HG02970 (cell line): Measurements from ENCODE around the gene GRIN2A.

ENCODE experiments used
- ATAC-seq: cut with Tn5 transposase; IDR thresholded peaks from one replicate; pipeline ENCODE4 v1.9.1; 2021; ENCODE audit warnings: mild to moderate bottlenecking, moderate library complexity, moderate number of reproducible peaks; ENCODE audit not compliant: unreplicated experiment, low FRiP score

Gene GRIN2A

GRCh38 chr16:9736547-9736946 lies 445.7 kb downstream of the GRIN2A start:
- ATAC-seq: no peak

GRCh38 chr16:9723136-9723535 lies 459.1 kb downstream of the GRIN2A start:
- ATAC-seq: no peak

GRCh38 chr16:9713907-9714306 lies 468.3 kb downstream of the GRIN2A start:
- no peak for ATAC-seq

- no peak for ATAC-seq
Measured at GRCh38 chr16:9713156-9713555, 469.1 kb downstream of the GRIN2A start.

- ATAC-seq: no peak
Measured at GRCh38 chr16:9708972-9709620, 473.1 kb downstream of the GRIN2A start.

- no peak for ATAC-seq
Measured at GRCh38 chr16:9706217-9706836, 475.9 kb downstream of the GRIN2A start.

GRCh38 chr16:9703731-9704130 lies 478.5 kb downstream of the GRIN2A start:
- ATAC-seq: no peak
